Islet of Langerhans (tissue), 1 donor: Measurements from ENCODE around the gene PHACTR2.
"Not testable (repeated sequence)": the region's sequence is repeated elsewhere in the genome, so short reads cannot be mapped to it uniquely, and the experiment has no call there.

ENCODE experiments used
- FAIRE-seq: peaks from one replicate; lab custom pipeline; 2011; peaks lifted over from hg19 to GRCh38; lab: Jason Lieb, UNC

The PHACTR2 gene

DNA sequence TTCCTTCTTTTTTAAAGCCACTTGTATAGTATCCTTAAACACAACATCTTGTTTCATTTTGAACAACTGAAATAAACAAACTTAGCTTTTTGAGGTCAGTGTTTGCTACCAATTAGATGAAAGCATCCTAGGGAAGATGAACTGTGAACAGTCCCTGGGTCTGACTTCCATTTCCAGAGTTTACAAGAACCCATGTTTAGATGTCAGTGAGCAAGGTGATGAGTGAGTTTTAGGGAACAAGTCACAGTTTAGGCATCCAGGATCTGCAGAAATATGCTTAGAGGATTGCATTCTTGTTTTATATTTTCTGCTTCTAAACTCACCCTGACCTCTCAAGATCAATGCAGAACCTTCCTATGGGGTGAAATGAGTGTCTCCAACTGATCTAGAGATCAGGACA is 189.5 kb downstream of the PHACTR2 start:
- no peak for FAIRE-seq

DNA sequence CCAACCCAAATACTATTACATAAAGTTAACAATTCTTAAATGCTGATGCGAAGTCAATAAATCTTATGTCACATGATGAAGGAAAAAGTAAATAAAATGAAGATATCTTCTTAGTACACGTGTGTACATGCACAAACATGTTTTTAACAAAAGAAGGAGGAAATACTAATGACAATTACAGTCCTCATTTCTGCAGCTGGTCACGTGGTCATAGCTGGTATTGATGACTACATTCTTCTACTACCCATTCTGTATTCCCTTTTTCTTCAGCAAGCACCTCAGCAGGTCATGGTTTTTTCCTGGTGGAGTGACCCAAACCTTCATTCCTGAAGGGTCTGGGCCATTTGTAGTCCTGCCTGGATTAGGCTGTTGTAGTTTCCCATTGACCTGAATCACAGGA is 191.0 kb downstream of the PHACTR2 start:
- not testable (repeated sequence) for FAIRE-seq

DNA sequence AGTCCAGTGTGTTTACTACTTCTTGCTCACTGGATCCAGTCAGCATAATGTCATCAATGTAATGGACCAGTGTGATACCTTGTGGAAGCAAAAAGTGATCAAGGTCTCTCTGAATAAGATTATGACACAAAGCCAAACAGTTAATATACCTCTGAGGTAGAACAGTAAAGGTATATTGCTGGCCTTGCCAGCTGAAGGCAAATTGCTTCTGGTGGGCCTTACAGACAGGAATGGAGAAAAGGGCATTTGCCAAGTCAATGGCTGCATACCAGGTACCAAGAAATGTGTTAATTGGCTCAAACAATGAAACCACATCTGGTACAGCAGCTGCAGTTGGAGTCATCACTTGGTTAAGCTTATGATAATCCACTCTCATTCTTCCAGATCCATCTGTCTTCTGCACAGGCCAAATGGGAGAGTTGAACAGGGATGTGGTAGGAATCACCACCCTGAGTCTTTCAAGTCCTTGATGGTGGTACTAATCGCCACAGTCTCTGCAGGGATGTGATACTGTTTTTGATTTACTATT is 193.5 kb downstream of the PHACTR2 start:
- FAIRE-seq: not testable (repeated sequence)

DNA sequence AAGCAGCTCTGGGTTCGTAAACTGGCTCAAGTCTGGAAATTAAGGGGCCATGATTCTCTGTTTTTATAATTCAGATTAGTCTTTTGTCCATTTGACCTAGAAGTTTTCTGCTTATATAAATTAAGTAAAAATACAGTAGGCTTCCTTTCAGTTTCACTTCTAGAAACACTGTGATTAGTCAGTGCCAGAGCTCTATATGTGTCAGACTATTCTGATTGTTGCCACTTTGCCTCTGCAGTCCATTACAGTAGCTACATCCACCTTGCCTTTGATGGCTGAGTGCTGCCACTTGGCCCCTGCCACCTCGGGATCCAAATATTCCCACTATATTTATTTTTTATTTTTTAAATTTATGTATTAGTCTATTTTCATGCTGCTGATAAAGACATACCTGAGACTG is 194.4 kb downstream of the PHACTR2 start:
- no peak for FAIRE-seq

- FAIRE-seq: not testable (repeated sequence)
Observed at GRCh38 chr6:143873600-143873999, 195.8 kb downstream of the PHACTR2 start.

- FAIRE-seq: not testable (repeated sequence)
Observed at GRCh38 chr6:143874503-143874902, 196.7 kb downstream of the PHACTR2 start.

DNA sequence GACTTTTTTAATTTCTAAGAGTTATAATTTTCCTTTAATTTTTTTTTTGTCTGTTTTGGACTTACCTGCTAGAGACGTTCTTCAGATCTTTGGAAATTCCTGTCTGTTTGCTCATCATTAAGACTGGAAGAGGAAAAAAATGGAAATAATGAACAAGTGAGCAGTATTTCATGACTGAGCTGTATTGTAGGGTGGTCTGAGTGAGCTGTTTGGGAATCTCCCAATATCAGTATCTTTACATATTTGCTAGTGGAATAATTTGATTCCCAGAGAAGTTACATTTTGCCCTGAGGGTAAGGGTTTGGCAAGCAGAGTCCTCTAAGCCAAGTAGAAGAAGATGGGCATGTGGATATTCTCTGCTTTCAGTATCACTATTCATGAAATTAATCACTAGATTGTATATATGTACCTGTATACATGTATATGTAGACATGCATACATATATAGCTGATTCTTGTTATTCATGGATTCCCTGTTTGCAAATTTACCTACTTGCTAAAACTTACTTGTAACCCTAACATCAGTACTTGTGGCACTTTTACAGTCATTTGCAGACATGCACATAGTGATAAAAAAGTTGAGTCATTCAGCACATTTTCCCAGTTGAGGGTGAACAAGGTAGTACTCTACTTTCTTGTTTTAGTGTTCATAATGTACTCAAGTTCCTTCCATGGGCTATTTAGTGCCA is 200.0 kb downstream of the PHACTR2 start:
- FAIRE-seq: no peak

GRCh38 chr6:143878272-143878760 is 200.6 kb downstream of the PHACTR2 start:
- no peak for FAIRE-seq

GRCh38 chr6:143880412-143880811 is 202.6 kb downstream of the PHACTR2 start:
- FAIRE-seq: no peak
